Measurements from ENCODE around the gene SLC25A17.

The SLC25A17 gene

GRCh38 chr22:40757071-40757470 is 62.1 kb downstream of the SLC25A17 start:
- Histone ChIP-seq H3K27me3 (ENCODE audit: insufficient read depth, insufficient read length) (no peaks in the 10 kb centered on the region), H3K36me3 (ENCODE audit: insufficient read depth, insufficient read length, low read length) (no peaks in the 10 kb centered on the region), H3K4me1 (ENCODE audit: insufficient read depth, insufficient read length) (no peaks in the 10 kb centered on the region), H3K4me3 (ENCODE audit: insufficient read length, low read depth) (no peak overlapping the region), H3K9me3 (ENCODE audit: insufficient read depth, low read length) (no peaks in the 10 kb centered on the region), H3K9ac (ENCODE audit: insufficient read length, low read depth) (no peak overlapping the region)
- DNase-seq (ENCODE audit: low read depth, low spot score) = no peak
- no peak for TF ChIP-seq YY1 (IDR thresholded peaks at IDR 0.05; ENCODE audit: insufficient read depth, insufficient read length)
- no peak for TF ChIP-seq SUZ12 (IDR thresholded peaks at IDR 0.05; ENCODE audit: extremely low read depth, insufficient read depth, insufficient read length)
- no peak for TF ChIP-seq ZNF274 (IDR thresholded peaks at IDR 0.05; ENCODE audit: low read depth, low read length)

- H3K4me1 ChIP-seq (ENCODE audit: insufficient read depth, insufficient read length) = no peaks in the 10 kb centered on the region
- H3K4me3 ChIP-seq (ENCODE audit: insufficient read length, low read depth) = no peak overlapping the region
- no peak overlapping the region for H3K9ac ChIP-seq (ENCODE audit: insufficient read length, low read depth)
- H3K9me3 ChIP-seq (ENCODE audit: insufficient read depth, low read length) = peaks cover 10% of the 10 kb centered on the region; the same call in 1 of the 2 replicates
- no peaks in the 10 kb centered on the region for H3K27me3 ChIP-seq (ENCODE audit: insufficient read depth, insufficient read length)
- no peaks in the 10 kb centered on the region for H3K36me3 ChIP-seq (ENCODE audit: insufficient read depth, insufficient read length, low read length)
- TF ChIP-seq SUZ12 (IDR thresholded peaks at IDR 0.05; ENCODE audit: extremely low read depth, insufficient read depth, insufficient read length) (no peak), YY1 (IDR thresholded peaks at IDR 0.05; ENCODE audit: insufficient read depth, insufficient read length) (no peak), ZNF274 (IDR thresholded peaks at IDR 0.05; ENCODE audit: low read depth, low read length) (no peak)
- no peak for DNase-seq (ENCODE audit: low read depth, low spot score)
Measured at GRCh38 chr22:40753114-40753513, 66.0 kb downstream of the SLC25A17 start.

- Histone ChIP-seq H3K27me3 (ENCODE audit: insufficient read depth, insufficient read length) (no peaks in the 10 kb centered on the region), H3K4me3 (ENCODE audit: insufficient read length, low read depth) (no peak overlapping the region)
- TF ChIP-seq ZNF274 (IDR thresholded peaks at IDR 0.05; ENCODE audit: low read depth, low read length) = no peak
- TF ChIP-seq SUZ12 (IDR thresholded peaks at IDR 0.05; ENCODE audit: extremely low read depth, insufficient read depth, insufficient read length) = no peak
Measured at GRCh38 chr22:40751250-40751649, 67.9 kb downstream of the SLC25A17 start.

DNA sequence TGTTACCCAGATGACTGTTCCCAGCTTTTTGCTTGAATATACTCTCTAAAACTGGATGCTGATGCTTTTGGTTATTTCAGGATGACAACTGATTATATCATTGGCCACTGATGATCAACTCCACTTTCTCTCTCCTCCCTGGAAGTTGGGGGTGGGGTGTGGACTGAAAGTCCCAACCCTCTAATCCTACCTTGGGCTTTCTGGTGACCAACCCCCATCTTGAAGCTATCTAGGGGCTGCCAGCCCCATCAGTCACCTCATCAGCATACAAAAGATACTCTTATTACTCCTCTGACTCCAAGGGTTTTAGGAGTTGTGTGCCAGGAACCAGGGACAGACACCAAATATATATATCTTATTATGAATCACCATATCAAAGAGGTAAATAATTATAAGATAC is 69.3 kb downstream of the SLC25A17 start:
- Histone ChIP-seq H3K36me3 (ENCODE audit: insufficient read depth, insufficient read length, low read length) (no peaks in the 10 kb centered on the region), H3K27me3 (ENCODE audit: insufficient read depth, insufficient read length) (no peaks in the 10 kb centered on the region), H3K9ac (ENCODE audit: insufficient read length, low read depth) (no peak overlapping the region), H3K4me3 (ENCODE audit: insufficient read length, low read depth) (no peak overlapping the region), H3K9me3 (ENCODE audit: insufficient read depth, low read length) (peaks cover 16% of the 10 kb centered on the region; the same call in 1 of the 2 replicates), H3K4me1 (ENCODE audit: insufficient read depth, insufficient read length) (no peaks in the 10 kb centered on the region)
- no peak for DNase-seq (ENCODE audit: low read depth, low spot score)
- TF ChIP-seq ZNF274 (IDR thresholded peaks at IDR 0.05; ENCODE audit: low read depth, low read length) (no peak), SUZ12 (IDR thresholded peaks at IDR 0.05; ENCODE audit: extremely low read depth, insufficient read depth, insufficient read length) (no peak), YY1 (IDR thresholded peaks at IDR 0.05; ENCODE audit: insufficient read depth, insufficient read length) (no peak)

More at GRCh38 chr22:40751250-40751649, 67.9 kb downstream of the SLC25A17 start:
- Histone ChIP-seq H3K36me3 (ENCODE audit: insufficient read depth, insufficient read length, low read length) (no peaks in the 10 kb centered on the region), H3K4me1 (ENCODE audit: insufficient read depth, insufficient read length) (no peaks in the 10 kb centered on the region), H3K9ac (ENCODE audit: insufficient read length, low read depth) (no peak overlapping the region), H3K9me3 (ENCODE audit: insufficient read depth, low read length) (peaks cover 16% of the 10 kb centered on the region; the same call in 1 of the 2 replicates)
- no peak for DNase-seq (ENCODE audit: low read depth, low spot score)

DNA sequence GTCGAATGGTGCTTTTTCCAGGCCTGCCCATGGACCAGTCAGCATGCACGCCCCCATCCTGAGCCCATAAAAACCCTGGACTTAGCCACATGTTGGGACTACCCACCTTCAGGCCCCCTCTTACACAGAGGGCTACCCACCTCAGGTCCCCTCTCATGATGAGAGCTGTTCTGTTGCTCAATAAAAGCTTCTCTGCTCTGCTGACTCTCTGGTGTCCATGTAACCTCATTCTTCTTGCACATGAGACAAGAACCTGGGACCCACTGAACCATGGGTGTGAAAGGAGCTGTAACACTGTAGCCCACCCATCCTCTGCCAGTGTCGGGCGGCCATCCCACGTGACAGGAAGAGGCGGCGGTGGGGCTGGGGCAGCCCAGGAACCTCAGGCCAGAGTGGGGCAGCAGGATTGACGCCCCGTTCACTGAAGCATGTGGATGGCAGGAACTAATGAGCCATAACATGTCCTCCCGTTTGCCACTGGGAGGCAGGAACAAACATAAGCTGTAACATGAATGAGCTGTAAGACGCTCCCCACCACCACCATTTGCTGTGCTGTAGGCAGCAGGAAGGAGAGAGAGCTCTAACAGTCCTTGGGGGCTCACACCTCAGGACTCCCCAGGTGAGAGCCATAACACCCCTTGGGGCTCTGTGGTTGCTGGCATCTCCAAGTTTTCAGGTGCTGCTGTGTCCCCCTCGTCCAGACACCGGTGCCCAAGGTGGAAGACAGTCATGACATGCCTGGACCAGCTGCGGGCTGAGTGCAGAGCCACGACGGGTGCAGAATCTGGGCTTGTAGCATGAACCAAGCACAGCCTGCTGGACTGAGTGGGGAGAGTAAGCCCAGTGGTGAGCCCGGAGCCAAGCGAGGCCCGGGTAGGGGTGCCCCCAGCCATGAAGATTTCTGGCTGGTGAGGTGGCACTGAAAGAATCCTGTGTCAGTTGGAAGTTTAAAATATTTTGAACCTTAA is 70.5 kb downstream of the SLC25A17 start:
- no peak for DNase-seq (ENCODE audit: low read depth, low spot score)
- Histone ChIP-seq H3K36me3 (ENCODE audit: insufficient read depth, insufficient read length, low read length) (no peaks in the 10 kb centered on the region), H3K9me3 (ENCODE audit: insufficient read depth, low read length) (peaks cover 16% of the 10 kb centered on the region; the same call in 1 of the 2 replicates), H3K9ac (ENCODE audit: insufficient read length, low read depth) (no peak overlapping the region), H3K27me3 (ENCODE audit: insufficient read depth, insufficient read length) (no peaks in the 10 kb centered on the region), H3K4me3 (ENCODE audit: insufficient read length, low read depth) (no peak overlapping the region), H3K4me1 (ENCODE audit: insufficient read depth, insufficient read length) (peaks cover 1% of the 10 kb centered on the region)
- TF ChIP-seq YY1 (IDR thresholded peaks at IDR 0.05; ENCODE audit: insufficient read depth, insufficient read length) = no peak
- TF ChIP-seq ZNF274 (IDR thresholded peaks at IDR 0.05; ENCODE audit: low read depth, low read length) = no peak
- TF ChIP-seq SUZ12 (IDR thresholded peaks at IDR 0.05; ENCODE audit: extremely low read depth, insufficient read depth, insufficient read length) = no peak

DNA sequence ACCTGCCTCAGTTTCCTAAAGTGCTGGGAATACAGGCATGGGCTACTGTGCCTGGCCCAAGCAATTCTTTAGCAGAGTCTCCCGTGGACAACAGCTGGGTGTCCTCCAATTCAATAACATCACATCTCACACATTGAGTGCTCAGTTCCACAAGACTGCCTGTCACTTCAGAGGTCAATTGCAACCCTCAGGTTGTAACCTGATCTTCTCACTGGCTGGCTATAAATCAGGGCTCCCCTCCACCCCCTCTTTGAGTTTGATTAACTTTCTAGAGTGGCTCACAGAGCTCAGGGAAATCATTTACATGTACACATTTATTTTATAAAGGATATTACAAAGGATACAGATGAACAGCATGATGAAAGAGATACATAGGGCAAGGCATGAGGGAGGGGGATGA is 71.8 kb downstream of the SLC25A17 start:
- no peak overlapping the region for H3K9ac ChIP-seq (ENCODE audit: insufficient read length, low read depth)
- H3K36me3 ChIP-seq (ENCODE audit: insufficient read depth, insufficient read length, low read length) = no peaks in the 10 kb centered on the region
- H3K9me3 ChIP-seq (ENCODE audit: insufficient read depth, low read length) = peaks cover 16% of the 10 kb centered on the region; the same call in 1 of the 2 replicates
- no peak for DNase-seq (ENCODE audit: low read depth, low spot score)
- H3K4me3 ChIP-seq (ENCODE audit: insufficient read length, low read depth) = no peak overlapping the region
- no peaks in the 10 kb centered on the region for H3K27me3 ChIP-seq (ENCODE audit: insufficient read depth, insufficient read length)
- peaks cover 2% of the 10 kb centered on the region for H3K4me1 ChIP-seq (ENCODE audit: insufficient read depth, insufficient read length)
- TF ChIP-seq YY1 (IDR thresholded peaks at IDR 0.05; ENCODE audit: insufficient read depth, insufficient read length) (no peak), SUZ12 (IDR thresholded peaks at IDR 0.05; ENCODE audit: extremely low read depth, insufficient read depth, insufficient read length) (no peak), ZNF274 (IDR thresholded peaks at IDR 0.05; ENCODE audit: low read depth, low read length) (no peak)

Measured in NT2/D1 (cell line).